GM06990 (cell line): ENCODE measurements around the gene CERS6.

Experiments
- DNase-seq: peaks from one replicate; pipeline ENCODE4 v3.0.0-alpha.2; 2011; ENCODE audit not compliant: insufficient read length; ENCODE audit errors: extremely low read depth
- H3K27me3 ChIP-seq: replicated peaks from 2 replicates; pipeline ENCODE4 v1.6.0; 2011; ENCODE audit warnings: low read length; ENCODE audit not compliant: control insufficient read depth, insufficient read depth
- H3K36me3 ChIP-seq: 2 replicates; pipeline ENCODE4 v1.5.1; 2011; ENCODE audit warnings: low read length; ENCODE audit not compliant: control insufficient read depth, insufficient read depth
- H3K4me3 ChIP-seq: replicated peaks from 2 replicates; pipeline ENCODE4 v1.5.1; 2011; ENCODE audit warnings: low read depth, mild to moderate bottlenecking, control low read depth, low read length
- CTCF ChIP-seq: IDR thresholded peaks from 2 replicates; pipeline ENCODE4 v1.5.1; 2011; ENCODE audit warnings: low read length, control low read depth, mild to moderate bottlenecking, inconsistent platforms; ENCODE audit not compliant: insufficient read depth, poor library complexity, severe bottlenecking

CERS6 gene

GRCh38 chr2:168599738-168600137 lies 143.7 kb downstream of the CERS6 start:
- Histone ChIP-seq H3K36me3 (no peaks in the 10 kb centered on the region), H3K27me3 (no peaks in the 10 kb centered on the region), H3K4me3 (no peak overlapping the region)
- TF ChIP-seq CTCF = no peak
- DNase-seq = no peak

- no peaks in the 10 kb centered on the region for H3K27me3 ChIP-seq
- H3K36me3 ChIP-seq = no peaks in the 10 kb centered on the region
These were observed 144.9 kb downstream of the CERS6 start for GRCh38 chr2:168600949-168601348.

GRCh38 chr2:168601741-168602140 lies 145.7 kb downstream of the CERS6 start:
- peak; percentile 29 for DNase-seq
- no peak for TF ChIP-seq CTCF
- H3K27me3 ChIP-seq = no peaks in the 10 kb centered on the region
- H3K4me3 ChIP-seq = no peak overlapping the region
- no peaks in the 10 kb centered on the region for H3K36me3 ChIP-seq

More at GRCh38 chr2:168600949-168601348, 144.9 kb downstream of the CERS6 start:
- no peak for DNase-seq
- no peak overlapping the region for H3K4me3 ChIP-seq
- TF ChIP-seq CTCF = no peak

GRCh38 chr2:168602379-168602778 lies 146.3 kb downstream of the CERS6 start:
- H3K4me3 ChIP-seq = no peak overlapping the region
- H3K36me3 ChIP-seq = no peaks in the 10 kb centered on the region
- H3K27me3 ChIP-seq = no peaks in the 10 kb centered on the region
- no peak for DNase-seq
- no peak for TF ChIP-seq CTCF

DNA sequence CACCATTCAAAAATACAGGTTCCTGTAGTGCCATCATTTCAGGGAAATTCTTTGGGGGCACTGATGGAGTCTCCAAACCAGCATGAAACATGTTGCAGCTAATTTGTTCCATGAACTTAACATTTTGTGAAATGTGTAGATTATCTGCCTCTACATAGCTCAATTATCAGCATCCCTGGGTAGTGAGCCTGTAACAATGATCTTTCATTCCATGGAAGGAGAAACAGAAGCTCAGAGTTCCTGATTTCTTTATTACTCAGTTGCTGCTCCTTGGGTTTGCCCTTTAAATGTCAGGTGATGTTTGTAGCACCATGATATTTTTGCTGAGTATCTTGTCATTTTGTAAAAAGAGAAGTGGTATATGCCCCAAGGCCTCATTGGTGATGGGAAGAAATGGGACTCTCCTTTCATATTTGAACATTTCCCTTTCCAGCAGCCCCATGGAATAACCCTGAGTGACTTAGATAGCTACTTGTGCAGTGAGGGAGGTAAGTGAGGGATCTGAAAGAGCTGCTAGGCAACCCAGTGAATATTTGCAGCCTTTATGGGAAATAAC lies 146.9 kb downstream of the CERS6 start:
- no peak for DNase-seq
- Histone ChIP-seq H3K27me3 (no peaks in the 10 kb centered on the region), H3K4me3 (no peak overlapping the region), H3K36me3 (no peaks in the 10 kb centered on the region)
- no peak for TF ChIP-seq CTCF

- Histone ChIP-seq H3K27me3 (no peaks in the 10 kb centered on the region), H3K36me3 (no peaks in the 10 kb centered on the region), H3K4me3 (no peak overlapping the region)
- no peak for DNase-seq
- TF ChIP-seq CTCF = no peak
These were observed 147.4 kb downstream of the CERS6 start for GRCh38 chr2:168603439-168603961.
